GM23338 (cell line): Measurements from ENCODE around the gene KDM7A. TPM values are rescaled to one million over a fixed set of nuclear protein-coding genes. Genes with fewer than 3 reads are reported as not detected.

Source experiments
- ATAC-seq: fragments of 200-7000 bp; cut with Tn5 transposase; 3 replicates; pipeline ENCODE4 v1.9.1; 2020
- DNase-seq: peaks from one replicate; pipeline ENCODE4 v3.0.0-alpha.2; 2015; ENCODE audit warnings: low spot score
- H2AFZ ChIP-seq: fragments of 200-600 bp; sonication (generic); 2 replicates; pipeline ENCODE4 v1.8.0; 2016; ENCODE audit warnings: antibody characterized with exemption, mild to moderate bottlenecking, moderate library complexity
- H3F3A ChIP-seq: fragments of 200-600 bp; sonication (generic); replicated peaks from 2 replicates; pipeline ENCODE4 v1.8.0; 2017; ENCODE audit warnings: antibody characterized with exemption, mixed run types, low read depth
- H3K27ac ChIP-seq: fragments of 200-600 bp; sonication (generic); 2 replicates; pipeline ENCODE4 v1.6.1; 2016; ENCODE audit warnings: low read depth
- H3K27me3 ChIP-seq: fragments of 200-600 bp; sonication (generic); 2 replicates; pipeline ENCODE4 v1.8.0; 2016; ENCODE audit warnings: mild to moderate bottlenecking, mixed run types, moderate library complexity; ENCODE audit not compliant: insufficient read depth
- H3K36me3 ChIP-seq: fragments of 200-600 bp; sonication (generic); 2 replicates; pipeline ENCODE4 v1.8.0; 2016; ENCODE audit warnings: mild to moderate bottlenecking; ENCODE audit not compliant: insufficient read depth
- H3K4me1 ChIP-seq: fragments of 200-600 bp; sonication (generic); 2 replicates; pipeline ENCODE4 v1.8.0; 2016; ENCODE audit warnings: mild to moderate bottlenecking, moderate library complexity; ENCODE audit not compliant: insufficient read depth
- H3K4me2 ChIP-seq: fragments of 200-600 bp; sonication (generic); 2 replicates; pipeline ENCODE4 v1.7.1; 2017; ENCODE audit warnings: mixed run types
- H3K4me3 ChIP-seq: fragments of 200-600 bp; sonication (generic); 2 replicates; pipeline ENCODE4 v1.6.1; 2016; ENCODE audit warnings: mixed run types
- H3K79me2 ChIP-seq: fragments of 200-600 bp; sonication (generic); replicated peaks from 2 replicates; pipeline ENCODE4 v1.8.0; 2017; ENCODE audit warnings: mild to moderate bottlenecking; ENCODE audit not compliant: insufficient read depth
- H3K9me2 ChIP-seq: fragments of 200-600 bp; sonication (generic); 2 replicates; pipeline ENCODE4 v1.8.0; 2017; ENCODE audit not compliant: insufficient read depth
- H4K20me1 ChIP-seq: fragments of 200-600 bp; sonication (generic); replicated peaks from 2 replicates; pipeline ENCODE4 v1.8.0; 2017; ENCODE audit warnings: mild to moderate bottlenecking; ENCODE audit not compliant: insufficient read depth
- H3K27ac Mint-ChIP-seq: 2 replicates; pipeline ENCODE4 v1.8.0; 2020; ENCODE audit warnings: inconsistent platforms, mild to moderate bottlenecking, moderate library complexity, mixed read lengths
- H3K27me3 Mint-ChIP-seq: 3 replicates; pipeline ENCODE4 v1.8.0; 2022; ENCODE audit warnings: low read depth, mild to moderate bottlenecking, moderate library complexity, mixed read lengths, inconsistent platforms; ENCODE audit not compliant: insufficient read depth, poor library complexity
- H3K36me3 Mint-ChIP-seq: 3 replicates; pipeline ENCODE4 v1.8.0; 2021; ENCODE audit warnings: low read depth, mild to moderate bottlenecking, inconsistent platforms, moderate library complexity, mixed read lengths
- H3K4me1 Mint-ChIP-seq: 3 replicates; pipeline ENCODE4 v1.8.0; 2020; ENCODE audit warnings: mild to moderate bottlenecking, inconsistent platforms, mixed read lengths
- H3K4me3 Mint-ChIP-seq: 3 replicates; pipeline ENCODE4 v1.8.0; 2021; ENCODE audit warnings: moderate library complexity, mild to moderate bottlenecking, inconsistent platforms, mixed read lengths
- H3K9me3 Mint-ChIP-seq: 3 replicates; pipeline ENCODE4 v1.8.0; 2020; ENCODE audit warnings: moderate library complexity, mild to moderate bottlenecking, inconsistent platforms, mixed read lengths
- CREB1 ChIP-seq: fragments of 250-450 bp; sonication (Bioruptor Pico); IDR thresholded peaks from 2 replicates; pipeline ENCODE4 v1.5.0; 2020; ENCODE audit warnings: low read depth, mild to moderate bottlenecking, moderate library complexity
- CTCF ChIP-seq, 2 experiments: fragments of 200-600 bp in 1 of 2; sonication (generic) in 1 of 2; conservative IDR thresholded peaks; 2 replicates each; pipeline versions ENCODE4 v1.5.1 to v1.6.1; 2016 to 2017; ENCODE audit warnings: antibody characterized with exemption in 2 of 2, low read depth in 2 of 2, mild to moderate bottlenecking in 2 of 2, moderate library complexity in 1 of 2
- ETS1 ChIP-seq: IDR thresholded peaks from 2 replicates; pipeline ENCODE4 v1.6.1; 2016; ENCODE audit warnings: antibody characterized with exemption
- EZH2 ChIP-seq: fragments of 200-600 bp; sonication (generic); IDR thresholded peaks from one replicate; pipeline ENCODE4 v1.8.0; 2017; ENCODE audit warnings: antibody characterized with exemption, mild to moderate bottlenecking, low read depth; ENCODE audit not compliant: unreplicated experiment
- EZH2phosphoT487 ChIP-seq: fragments of 200-600 bp; sonication (generic); IDR thresholded peaks from one replicate; pipeline ENCODE4 v1.8.1; 2018; ENCODE audit warnings: antibody characterized with exemption; ENCODE audit not compliant: unreplicated experiment
- JUNB ChIP-seq: IDR thresholded peaks from one replicate; pipeline ENCODE4 v1.6.1; 2016; ENCODE audit warnings: antibody characterized with exemption; ENCODE audit not compliant: unreplicated experiment
- NANOG ChIP-seq: IDR thresholded peaks from 2 replicates; pipeline ENCODE4 v1.6.1; 2016; ENCODE audit warnings: antibody characterized with exemption, borderline replicate concordance
- POLR2AphosphoS5 ChIP-seq: IDR thresholded peaks from 2 replicates; pipeline ENCODE4 v1.6.1; 2016; ENCODE audit warnings: antibody characterized with exemption, low read depth
- STAT1 ChIP-seq: IDR thresholded peaks from one replicate; pipeline ENCODE4 v1.6.1; 2016; ENCODE audit warnings: antibody characterized with exemption; ENCODE audit not compliant: unreplicated experiment
- ZNF114 ChIP-seq: fragments of 250-450 bp; sonication (Bioruptor Pico); IDR thresholded peaks from 2 replicates; pipeline ENCODE4 v1.5.0; 2020; ENCODE audit warnings: mild to moderate bottlenecking, moderate library complexity
- ZNF331 ChIP-seq: fragments of 250-450 bp; sonication (Bioruptor Pico); IDR thresholded peaks from 2 replicates; pipeline ENCODE4 v1.5.0; 2020; ENCODE audit warnings: low read depth, mild to moderate bottlenecking, moderate library complexity
- ZNF462 ChIP-seq: fragments of 250-450 bp; sonication (Bioruptor Pico); IDR thresholded peaks from 2 replicates; pipeline ENCODE4 v1.5.0; 2020; ENCODE audit warnings: mild to moderate bottlenecking, moderate library complexity
- polyA plus RNA-seq: library from polyadenylated mRNA; unstranded; fragments of >200 nt; fragmentation: Nextera tagmentation; extraction: Ambion mirVana; gene quantifications from 2 replicates; pipeline ENCODE4 v1.2.1, GENCODE V29; 2016
- total RNA-seq: library from RNA; depleted of rRNA; stranded (reverse); fragments of >200 nt; shearing (Covaris generic); gene quantifications from 2 replicates; pipeline ENCODE4 v1.2.3, GENCODE V29; 2014

KDM7A gene
- total and polyA plus RNA-seq, 2 experiments from 2014 or later = 2.3 to 10.8 TPM

- no peak for TF ChIP-seq ETS1
- no peak for TF ChIP-seq JUNB
- no peak for TF ChIP-seq POLR2AphosphoS5
- TF ChIP-seq EZH2phosphoT487 = no peak
- no peak for TF ChIP-seq NANOG
Measured at GRCh38 chr7:140145709-140146108, 31.1 kb downstream of the KDM7A start (continued).

- Mint-ChIP-seq H3K36me3 (no peaks in the 10 kb centered on the region), H3K4me1 (peaks cover 5% of the 10 kb centered on the region; the same call in 2 of the 3 replicates), H3K9me3 (no peaks in the 10 kb centered on the region), H3K27me3 (no peaks in the 10 kb centered on the region), H3K27ac (0 out of 2 replicates have a peak overlapping the region, but pooled peaks have one; percentile 38), H3K4me3 (no peak overlapping the region)
- TF ChIP-seq NANOG = no peak
- TF ChIP-seq CTCF (conservative IDR thresholded peaks at IDR 0.05; ENCODE audit: low read depth in 2 of 2) = no peak
- TF ChIP-seq ETS1 = no peak
- TF ChIP-seq ZNF462 (CRISPR knock-in tag) = no peak
- TF ChIP-seq ZNF331 (CRISPR knock-in tag) = no peak
- no peak for TF ChIP-seq CREB1 (CRISPR knock-in tag)
- TF ChIP-seq JUNB = no peak
- TF ChIP-seq EZH2 = no peak
- no peak for TF ChIP-seq ZNF114 (CRISPR knock-in tag)
- no peak for TF ChIP-seq STAT1
- no peak for DNase-seq
- Histone ChIP-seq H3K79me2 (peaks cover 24% of the 10 kb centered on the region), H3K4me3 (no peak overlapping the region), H4K20me1 (peaks cover 4% of the 10 kb centered on the region; the same call in 1 of the 2 replicates), H3K4me1 (no peaks in the 10 kb centered on the region; the same call in 1 of the 2 replicates), H3K27ac (no peak overlapping the region), H3K9me2 (no peaks in the 10 kb centered on the region), H3K36me3 (no peaks in the 10 kb centered on the region), H3F3A (no peaks in the 10 kb centered on the region), H3K27me3 (no peaks in the 10 kb centered on the region), H2AFZ (no peak overlapping the region), H3K4me2 (no peak overlapping the region)
- no peak for ATAC-seq
Measured at GRCh38 chr7:140144821-140145220, 32.0 kb downstream of the KDM7A start.
